SKM-1 (cell line): ENCODE data around the gene MAN1C1.

Experiments used
- DNase-seq: peaks from one replicate; lab custom pipeline; 2025; ENCODE audit not compliant: unreplicated experiment; lab: John Stamatoyannopoulos, UW

MAN1C1 gene

DNA sequence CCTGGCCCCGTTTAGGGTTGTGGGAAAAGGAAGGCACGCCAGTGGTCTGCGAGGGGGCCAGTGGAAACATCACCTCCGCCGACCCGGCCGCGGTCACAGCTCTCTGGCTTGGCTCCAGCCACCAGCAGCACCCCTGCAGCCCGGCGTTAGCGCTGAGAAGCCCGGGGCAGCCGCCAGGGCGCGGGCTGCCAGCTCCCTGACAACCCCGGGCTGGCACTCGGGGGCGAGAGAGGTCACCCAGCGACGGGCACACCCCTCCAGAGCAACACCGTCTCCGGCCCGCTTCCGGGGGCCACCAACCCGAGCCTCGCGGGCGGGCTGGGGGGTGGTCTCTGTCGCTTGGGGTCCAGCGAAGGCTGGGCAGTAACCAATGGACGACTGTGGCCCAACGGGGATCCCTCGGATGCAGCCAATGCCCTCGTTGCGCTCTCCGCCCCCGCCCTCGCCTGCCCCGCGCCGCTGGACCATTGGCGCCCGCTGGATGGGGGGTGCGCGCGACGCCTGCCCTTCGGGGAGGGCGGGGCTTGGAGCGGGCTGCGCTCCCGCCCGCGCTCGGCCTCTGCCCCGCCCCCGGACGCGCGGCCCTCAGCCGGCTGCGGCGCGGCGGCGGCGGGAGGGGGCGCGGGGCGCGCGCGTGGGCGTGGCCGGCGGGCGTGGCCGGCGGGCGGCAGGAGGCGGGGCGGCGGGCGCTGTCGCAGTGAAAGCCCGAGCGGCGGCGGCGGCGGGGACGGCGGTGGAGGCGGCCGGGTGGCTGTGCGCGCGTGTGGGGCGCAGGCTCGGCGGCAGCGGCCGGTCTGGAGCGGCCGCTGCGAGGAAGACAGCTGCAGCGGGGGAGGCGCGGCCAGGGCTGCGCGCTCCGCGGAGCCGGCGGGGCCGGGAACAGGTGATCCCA lies at the start of gene MAN1C1:
TSS of gene MAN1C1 (plus strand) at position 697 of the 892 bp plus-strand sequence. CDS start 1,007 bp downstream, outside the sequence.
- peak; percentile 77 for DNase-seq

GRCh38 chr1:25567710-25568089 lies 48.9 kb upstream of the MAN1C1 start:
- DNase-seq: no peak

DNA sequence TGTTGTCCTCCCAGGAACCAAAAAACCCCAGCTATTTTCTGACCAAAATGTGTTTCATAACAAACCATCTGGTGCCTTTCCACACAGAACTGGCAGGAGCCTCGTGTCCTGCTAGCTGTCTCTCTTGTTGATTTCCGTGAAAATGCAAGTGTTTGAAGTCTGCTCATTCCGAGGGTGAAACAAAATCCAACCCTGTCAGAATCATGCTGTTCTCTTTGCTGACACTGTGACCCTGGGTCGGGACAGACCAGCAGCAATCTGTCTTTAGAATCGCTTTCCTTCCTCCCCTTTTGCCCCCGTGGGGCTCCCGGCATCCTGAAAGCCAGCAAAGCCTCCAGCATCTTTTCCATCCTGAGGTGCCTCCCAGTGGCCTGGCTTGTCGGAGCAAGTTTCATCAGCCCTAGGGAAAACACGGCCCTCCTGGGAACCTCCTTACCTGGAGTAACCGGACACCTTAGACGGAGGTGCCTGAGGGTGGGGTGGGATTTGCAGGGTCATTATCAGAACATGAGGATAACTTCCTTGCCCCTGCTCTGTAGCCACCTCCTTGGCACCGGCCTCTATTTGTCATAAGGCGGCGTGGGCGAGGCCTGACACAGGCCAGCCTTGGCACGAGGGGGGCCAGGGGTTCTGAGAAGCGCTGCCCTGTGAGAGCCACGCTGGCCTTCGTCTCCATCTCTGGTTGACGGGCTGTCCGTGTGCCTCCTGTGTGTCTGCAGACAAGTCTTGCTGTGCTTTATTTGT lies 48.3 kb upstream of the MAN1C1 start:
- no peak for DNase-seq

DNA sequence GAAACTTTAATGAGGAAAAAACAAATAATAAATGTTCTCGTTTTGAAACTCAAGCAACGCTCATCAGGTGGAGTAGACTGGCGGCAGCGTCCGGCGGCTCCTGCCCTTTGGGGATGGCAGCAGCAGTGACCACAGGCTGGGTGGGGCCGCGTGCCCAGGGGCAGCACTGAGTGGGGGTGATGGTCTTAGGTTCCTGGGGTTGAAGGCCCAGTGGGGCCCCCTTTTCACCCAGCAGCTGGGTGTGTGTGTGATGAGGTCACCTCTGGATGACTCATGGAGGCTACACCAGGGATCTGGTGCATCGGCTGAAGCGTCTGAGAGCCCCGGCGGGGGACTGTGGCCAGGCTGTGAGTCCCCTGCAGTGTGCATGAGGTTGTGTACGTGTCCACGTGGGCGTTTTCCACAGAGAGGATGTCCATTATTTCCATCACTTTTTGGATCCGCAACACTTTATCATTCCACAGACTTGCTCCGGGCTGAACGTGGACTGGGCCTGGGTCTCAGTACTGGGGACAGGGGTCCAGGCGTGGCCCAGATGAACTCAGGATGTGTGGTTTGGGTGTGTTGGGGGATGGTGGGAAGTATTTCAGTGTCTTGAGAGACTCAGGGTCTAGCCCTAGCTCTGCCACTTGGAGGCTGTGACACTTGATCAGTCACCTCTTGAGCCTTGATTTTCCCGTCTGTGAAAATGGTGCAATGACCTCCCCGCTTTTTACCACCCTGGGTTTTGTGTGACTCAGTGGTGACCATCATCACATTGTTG lies 47.6 kb upstream of the MAN1C1 start:
- DNase-seq: no peak

DNA sequence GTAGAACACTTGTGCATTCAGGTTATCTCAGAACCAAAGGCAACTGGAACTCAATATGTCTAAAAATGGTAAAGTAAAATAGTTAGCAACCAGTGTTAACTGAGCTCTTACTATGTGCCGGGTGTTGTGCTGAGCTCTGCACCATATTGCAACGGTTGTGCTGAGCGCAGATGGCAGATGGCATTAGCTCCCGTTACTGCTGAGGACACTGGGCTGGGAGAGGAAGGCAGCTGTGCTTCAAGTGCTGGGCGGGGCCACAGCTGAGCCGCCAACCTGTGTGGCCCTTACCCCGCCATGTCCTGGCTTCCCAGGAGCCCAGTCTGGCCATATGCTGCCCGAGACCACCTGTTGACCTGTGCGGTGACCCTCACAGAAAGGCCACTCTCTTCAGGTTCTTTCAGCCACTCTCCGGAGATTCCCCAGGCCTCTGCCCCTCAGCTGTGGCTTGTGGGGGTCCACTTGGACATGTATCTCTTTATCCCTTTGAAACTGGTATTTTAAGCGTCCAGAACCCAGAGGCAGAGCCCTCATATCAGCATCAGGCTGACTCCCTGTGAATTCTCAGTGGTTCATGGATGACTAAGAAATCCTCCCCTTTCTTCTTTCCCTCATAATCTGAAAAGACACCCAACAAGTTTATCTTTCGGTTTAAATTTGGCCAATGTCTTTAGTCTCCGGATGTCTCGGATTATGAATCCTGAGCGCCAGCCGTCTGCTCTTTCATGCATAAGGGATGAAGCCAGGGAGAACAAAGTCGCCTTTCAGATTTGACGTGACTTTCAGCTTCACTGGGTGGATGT lies 46.8 kb upstream of the MAN1C1 start:
- no peak for DNase-seq

DNA sequence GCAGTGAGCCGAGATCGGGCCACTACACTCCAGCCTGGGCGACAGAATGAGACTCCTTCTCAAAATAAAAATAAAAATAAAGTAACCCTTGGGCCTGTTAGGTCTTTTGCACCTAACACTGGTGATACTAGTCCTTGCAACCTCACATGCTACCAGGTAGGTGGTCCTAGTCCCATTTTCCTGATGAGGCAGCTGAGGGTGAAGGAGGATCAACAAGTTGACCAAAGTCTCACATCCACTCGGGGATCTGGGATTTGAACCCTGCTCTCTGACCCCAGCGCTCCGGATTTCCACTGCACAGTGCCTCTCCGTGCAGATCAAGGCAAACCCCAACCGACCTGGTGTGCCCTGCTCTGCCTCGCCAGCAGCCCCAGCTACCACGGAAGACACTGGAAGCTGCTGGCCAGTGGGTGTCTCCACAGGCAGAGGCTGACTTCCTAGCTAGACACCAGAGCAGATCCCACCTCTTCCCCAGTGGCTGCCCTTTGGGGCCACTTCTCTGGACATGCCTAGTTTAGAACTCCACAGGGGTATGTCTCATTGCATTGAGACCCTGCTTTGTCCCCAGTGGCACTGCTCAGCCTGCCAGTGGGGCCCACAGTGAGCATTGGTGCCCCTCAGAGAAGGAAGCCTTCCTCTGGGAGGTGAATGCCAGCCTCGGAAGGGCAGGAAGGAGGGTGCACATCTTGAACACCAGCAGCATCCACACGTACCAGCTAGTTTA lies 45.6 kb upstream of the MAN1C1 start:
- no peak for DNase-seq

DNA sequence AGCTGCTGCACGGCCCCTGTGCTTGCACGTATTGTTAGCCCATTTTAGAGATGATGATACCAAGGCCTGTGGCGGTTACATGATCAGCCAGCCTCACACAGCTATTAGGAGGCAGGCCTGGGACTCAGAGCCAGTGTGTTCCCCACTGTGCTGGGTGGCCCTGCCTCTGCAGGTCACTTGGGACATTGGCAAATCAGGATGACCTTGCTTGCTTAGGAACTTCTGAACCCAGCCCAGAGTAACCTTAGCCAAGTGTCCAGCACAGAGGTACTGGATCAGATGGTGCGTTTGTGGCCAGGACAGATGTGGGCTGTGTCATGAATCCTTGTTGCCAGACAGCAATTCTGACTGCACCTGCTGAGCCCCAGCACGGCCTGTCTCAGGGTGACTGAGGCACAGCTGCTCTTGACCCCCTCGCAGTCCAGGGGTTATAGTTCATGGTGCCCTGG lies 45.0 kb upstream of the MAN1C1 start:
- no peak for DNase-seq

DNA sequence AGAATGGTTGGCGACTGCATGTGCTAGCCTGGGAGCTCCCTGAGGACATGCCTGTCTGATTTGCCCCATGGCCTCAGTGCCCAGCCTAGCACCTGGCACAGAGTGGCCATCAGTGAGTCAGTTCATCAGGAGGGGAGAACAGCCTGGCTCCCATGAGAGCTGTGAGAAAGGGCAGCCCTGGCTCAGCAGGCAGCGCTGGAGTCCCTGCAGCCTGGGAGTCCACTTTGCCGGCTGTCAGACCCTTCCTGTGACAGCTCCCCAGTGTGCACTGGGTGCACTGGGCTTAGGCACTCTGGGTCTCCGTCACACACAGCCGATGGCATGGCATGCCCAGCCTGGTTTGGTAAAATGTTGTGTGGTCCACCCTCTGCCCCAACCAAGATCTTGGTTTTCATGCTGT lies 44.5 kb upstream of the MAN1C1 start:
- DNase-seq: no peak

DNA sequence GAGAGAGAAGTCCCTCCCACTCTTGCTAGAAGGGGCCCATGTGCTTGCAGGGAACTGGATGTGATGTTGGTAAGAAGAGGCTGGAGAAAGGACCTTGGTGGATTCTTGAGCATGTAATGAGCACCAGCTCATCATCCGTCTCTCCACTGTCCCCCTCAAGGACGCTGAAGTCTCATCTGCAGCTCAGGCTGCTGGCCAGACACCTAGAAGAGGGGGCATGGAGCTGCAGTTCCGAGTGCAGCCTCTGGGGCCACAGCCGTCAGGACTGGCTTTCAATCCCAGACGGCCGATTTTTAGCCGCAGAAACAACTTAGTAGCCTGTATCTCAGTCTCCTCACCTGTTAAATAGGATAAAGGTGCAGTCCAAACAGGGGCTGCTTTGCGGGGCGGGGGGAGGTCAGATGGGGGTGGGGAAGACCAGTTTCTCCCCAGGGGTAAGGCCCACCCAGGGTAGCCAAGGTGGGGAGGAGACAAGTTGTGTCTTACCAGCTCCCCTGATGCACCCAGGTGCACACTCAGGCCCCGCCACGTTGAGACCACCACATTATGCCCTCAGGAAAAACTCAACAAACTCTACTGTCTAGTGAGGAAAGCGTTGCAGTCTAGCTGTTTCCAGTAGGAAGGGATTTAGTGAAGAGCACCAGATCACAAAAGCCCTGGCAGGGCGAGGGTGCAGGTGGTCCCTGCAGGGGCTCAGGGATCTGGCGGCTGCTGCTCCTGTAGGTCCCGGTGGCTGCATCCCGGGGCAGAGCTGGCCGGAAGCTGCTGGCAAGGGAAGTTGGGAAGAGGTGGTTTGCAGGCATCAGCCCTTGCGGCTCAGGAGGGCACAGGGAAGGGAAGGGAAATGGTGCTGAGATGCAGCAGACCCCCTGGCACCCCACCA lies 43.6 kb upstream of the MAN1C1 start:
- peak; percentile 36 for DNase-seq

DNA sequence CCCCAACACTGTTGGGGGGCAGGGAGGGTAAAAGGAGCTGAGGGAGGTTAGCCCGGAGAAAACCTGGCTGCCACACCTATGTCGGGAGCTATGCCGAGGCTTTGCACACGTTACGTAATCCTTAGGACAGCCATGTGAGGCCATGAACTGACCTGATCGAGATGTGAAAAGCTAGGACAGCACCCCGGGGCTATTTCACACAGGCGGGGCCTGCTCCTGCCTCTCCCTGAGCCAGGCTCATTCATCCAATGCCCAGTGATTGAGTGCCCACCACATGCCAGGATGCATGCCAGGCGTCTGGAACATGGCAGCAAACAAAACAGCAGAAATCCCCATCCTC lies 43.0 kb upstream of the MAN1C1 start:
- DNase-seq: no peak

GRCh38 chr1:25573961-25574360 lies 42.6 kb upstream of the MAN1C1 start:
- DNase-seq: no peak

- no peak for DNase-seq
Observed at GRCh38 chr1:25575191-25575590, 41.4 kb upstream of the MAN1C1 start.

DNA sequence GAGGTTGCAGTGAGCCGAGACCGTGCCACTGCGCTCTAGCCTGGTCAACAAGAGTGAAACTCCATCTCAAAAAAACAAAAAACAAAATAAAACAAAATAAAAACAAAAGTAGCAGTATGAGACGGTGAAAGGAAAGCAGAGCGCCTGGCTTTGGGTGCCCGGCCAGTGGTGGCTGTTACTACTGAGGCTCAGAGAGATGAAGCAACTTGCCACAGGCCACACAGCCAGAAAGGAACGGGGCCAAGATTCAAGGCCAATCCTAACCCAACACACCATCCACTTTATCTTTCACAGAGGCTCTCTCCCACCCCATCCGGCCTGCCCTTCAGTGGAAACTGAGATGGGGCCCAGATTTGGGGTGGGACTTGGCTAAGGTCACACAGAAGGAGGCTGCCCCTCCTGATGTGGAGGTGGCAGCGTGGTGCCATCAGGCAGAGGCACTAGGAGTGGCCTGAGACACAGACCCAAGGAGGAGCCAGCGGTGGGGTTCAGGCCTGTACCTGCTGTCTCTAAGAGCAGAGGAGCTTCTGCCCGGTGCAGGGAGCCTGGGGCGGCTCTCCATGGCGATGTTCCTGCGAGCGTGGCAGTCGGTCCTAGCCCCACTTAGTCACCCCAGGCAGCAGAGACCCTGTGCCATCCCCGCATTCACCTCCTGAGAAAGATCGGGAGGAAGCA lies 40.0 kb upstream of the MAN1C1 start:
- no peak for DNase-seq

DNA sequence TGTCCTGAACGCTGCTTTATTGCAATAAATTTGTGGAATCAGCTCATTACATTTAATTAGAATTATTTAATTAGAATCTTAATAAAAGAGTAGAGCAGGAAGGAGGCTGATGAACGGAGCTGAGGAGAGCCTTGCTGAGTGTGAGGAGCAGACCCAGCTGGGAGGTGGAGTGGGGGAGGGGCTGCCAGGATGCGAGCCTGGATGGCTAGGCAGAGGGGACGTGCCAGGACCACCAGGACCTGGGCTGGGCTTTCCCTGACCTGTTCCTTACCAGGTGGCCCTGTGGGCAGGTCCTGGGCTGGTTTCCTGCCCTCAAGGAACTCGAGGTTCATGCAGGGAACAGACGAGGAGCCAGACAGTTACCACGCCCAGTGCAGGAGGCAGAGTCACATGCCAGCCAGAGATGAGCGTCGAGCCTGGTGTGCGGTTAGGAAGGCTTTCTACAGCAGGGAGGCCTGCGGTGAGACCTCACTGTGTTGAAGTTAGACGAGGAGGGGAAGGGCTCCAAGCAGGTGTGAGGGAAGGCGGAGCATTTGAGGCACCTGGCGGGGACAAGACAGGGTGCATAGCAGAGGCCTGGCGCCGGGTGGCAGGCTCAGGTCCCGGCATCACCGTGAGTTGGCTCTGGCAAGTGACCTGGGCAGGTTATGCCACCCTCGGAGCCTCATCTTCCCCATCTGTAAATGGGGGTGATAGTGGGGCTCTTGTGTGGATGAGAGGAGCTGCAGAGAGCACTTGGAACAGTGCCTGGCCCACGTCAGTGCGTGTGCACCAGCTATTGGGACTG lies 39.3 kb upstream of the MAN1C1 start:
- DNase-seq: no peak

- no peak for DNase-seq
Observed at GRCh38 chr1:25579292-25580252, 37.0 kb upstream of the MAN1C1 start.

DNA sequence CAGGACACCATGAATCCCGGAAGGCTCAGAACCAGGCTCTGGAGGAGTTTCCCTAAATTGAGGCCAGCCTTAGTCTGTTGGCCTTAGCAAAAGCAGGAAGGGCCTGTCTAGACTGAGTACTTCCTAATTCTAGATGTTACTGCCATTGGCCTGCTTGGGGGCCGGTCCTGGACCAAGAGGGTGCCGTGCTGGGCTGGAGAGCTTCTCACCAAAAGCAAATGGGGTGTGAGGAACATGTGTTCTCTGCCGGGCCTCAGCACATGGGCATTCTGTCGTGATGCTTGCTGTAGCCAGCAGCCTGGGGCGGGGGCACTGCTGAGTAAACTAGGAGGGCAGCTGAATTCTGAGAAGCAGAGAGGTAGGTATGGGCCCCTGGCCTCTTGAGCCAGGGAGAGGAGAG lies 35.7 kb upstream of the MAN1C1 start:
- peak; percentile 27 for DNase-seq

DNA sequence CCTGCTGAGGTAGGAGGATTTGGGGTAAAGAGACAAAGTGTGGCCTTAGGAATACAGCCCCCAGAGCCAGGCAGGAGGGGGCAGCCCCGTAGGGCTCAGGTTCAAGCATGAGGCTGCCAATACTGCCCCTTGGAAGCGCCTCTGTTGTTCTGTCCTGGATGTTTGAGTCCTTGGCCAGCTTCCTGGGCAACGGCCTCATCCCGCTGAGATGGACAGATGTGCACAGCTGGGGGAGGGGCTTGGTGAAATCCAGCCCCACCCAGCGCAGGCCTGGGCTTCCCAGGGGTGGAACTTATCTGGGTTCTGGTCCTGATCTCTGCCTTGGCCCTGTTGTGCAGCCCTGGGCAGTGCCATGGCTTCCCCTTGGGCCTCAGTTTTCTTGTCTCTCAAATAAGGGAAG lies 34.8 kb upstream of the MAN1C1 start:
- DNase-seq: no peak
